Caki2 (cell line): ENCODE data around the gene OVCA2. TPM values are rescaled to one million over a fixed set of nuclear protein-coding genes. Genes with fewer than 3 reads are reported as not detected.

Source experiments
- DNase-seq: peaks from one replicate; pipeline ENCODE4 v3.0.0-alpha.2; 2015; ENCODE audit warnings: low read depth
- in situ Hi-C: cut with HindIII; loops from 2 replicates; pipeline ENCODE4 v1.10.0; 2016; ENCODE audit warnings: low sequenced_read_pairs, low pct_unique_long_range_greater_than_20kb, mixed read lengths
- total RNA-seq: library from RNA; depleted of rRNA; stranded (reverse); fragments of >200 nt; shearing (Covaris generic); gene quantifications from 2 replicates; pipeline ENCODE4 v1.2.3, GENCODE V29; 2014; ENCODE audit warnings: low replicate concordance

OVCA2 gene
- total RNA-seq, 1 experiment from 2014 or later, result 53.1 TPM

DNA sequence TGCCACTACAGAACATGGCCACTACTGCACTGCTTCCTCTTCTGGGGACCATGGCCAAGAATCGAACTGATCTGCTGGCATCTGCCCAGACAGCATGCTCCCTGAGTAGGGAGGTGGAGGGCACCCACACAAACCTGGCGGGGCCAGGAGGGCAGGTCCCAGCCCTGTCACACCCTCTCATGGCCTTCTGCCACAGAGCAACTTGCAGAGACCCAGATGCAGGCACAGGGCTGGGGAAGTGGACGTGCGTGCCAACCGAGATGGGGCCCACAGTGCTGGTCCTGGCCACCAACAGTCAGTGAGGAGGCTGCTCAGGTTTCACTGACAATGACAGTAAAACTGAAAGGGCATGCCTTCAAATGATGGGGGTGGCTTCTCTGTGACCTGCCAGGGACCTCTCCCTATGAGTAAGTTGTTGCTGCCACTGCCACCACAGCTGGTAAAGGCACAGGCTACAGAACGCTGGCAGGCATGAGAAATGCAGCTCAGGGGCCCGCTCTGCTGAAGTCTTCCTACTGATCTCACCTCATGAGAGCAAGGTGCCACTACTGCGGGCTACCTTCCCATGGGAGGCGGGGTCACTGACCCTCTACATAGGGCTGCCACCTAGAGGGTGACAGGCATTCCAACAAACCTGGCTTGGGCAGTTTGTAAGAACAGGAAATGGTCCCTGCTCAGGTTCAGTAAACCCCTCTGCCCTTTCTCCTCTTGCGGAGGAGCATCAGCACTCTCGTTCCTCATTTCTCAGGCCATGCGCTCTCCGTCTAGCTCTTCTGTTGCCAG, 28.6 kb downstream of the OVCA2 start:
- in situ Hi-C loops, result no loop called here
- DNase-seq, result no peak

DNA sequence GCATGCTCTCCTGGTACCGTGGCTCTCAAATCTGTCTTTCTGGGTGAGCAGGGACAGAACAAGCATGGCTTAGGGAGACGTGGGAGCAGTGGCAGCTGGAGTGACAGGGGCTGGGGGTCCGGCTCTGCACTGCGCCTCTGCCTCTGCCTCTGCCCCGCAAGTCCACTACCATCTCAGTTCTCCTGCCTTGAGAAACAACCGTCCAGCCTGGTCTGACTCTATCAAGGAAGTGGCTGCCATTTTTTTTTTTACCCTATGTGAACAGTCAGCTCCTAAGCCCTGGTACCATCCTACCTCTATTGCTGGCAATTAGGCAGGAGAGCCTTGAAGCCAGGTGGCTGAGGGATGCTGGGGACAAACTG, 29.2 kb downstream of the OVCA2 start:
- in situ Hi-C loops, result no loop called here
- DNase-seq, result no peak

GRCh38 chr17:2071455-2072281, 29.8 kb downstream of the OVCA2 start:
- DNase-seq, result no peak
- in situ Hi-C loops, result no loop called here

- in situ Hi-C loops, result no loop called here
- DNase-seq, result no peak
These were observed 33.1 kb downstream of the OVCA2 start for GRCh38 chr17:2074919-2075318.

- in situ Hi-C loops, result no loop called here
- DNase-seq, result no peak
These were observed 33.7 kb downstream of the OVCA2 start for GRCh38 chr17:2075336-2076086.

GRCh38 chr17:2076087-2076984, 34.5 kb downstream of the OVCA2 start:
- no peak for DNase-seq
- in situ Hi-C loops, result no loop called here

- in situ Hi-C loops, result no loop called here
- DNase-seq, result no peak
These were observed 35.2 kb downstream of the OVCA2 start for GRCh38 chr17:2077040-2077439.

GRCh38 chr17:2081564-2081963, 39.7 kb downstream of the OVCA2 start:
- in situ Hi-C loops, result no loop called here

GRCh38 chr17:2082003-2082781, 40.4 kb downstream of the OVCA2 start:
- no peak for DNase-seq
- in situ Hi-C loops, result no loop called here

More at GRCh38 chr17:2081564-2081963, 39.7 kb downstream of the OVCA2 start:
- DNase-seq, result no peak

- peak; percentile 44 for DNase-seq
- in situ Hi-C loops, result no loop called here
These were observed 41.8 kb downstream of the OVCA2 start for GRCh38 chr17:2083613-2084035.

- DNase-seq, result peak; percentile 35
- in situ Hi-C loops, result no loop called here
These were observed 42.4 kb downstream of the OVCA2 start for GRCh38 chr17:2084036-2084765.

- no peak for DNase-seq
- in situ Hi-C loops, result no loop called here
These were observed 43.2 kb downstream of the OVCA2 start for GRCh38 chr17:2084766-2085647.

DNA sequence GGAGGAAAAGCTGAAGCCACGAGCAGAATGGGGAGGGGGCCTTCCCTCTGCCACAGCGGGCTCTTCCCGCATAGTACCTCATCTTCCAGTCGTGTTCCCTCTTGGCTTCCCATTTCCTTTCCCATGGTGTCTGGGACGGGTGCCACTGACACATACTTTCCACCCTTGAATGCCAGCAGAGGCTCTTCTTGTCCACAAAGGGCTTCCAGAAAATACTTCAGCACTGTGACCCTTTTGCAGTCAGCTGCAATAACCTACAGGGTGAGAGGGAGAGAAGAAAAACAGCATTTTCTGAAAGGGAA, 43.8 kb downstream of the OVCA2 start:
- in situ Hi-C loops, result no loop called here
- no peak for DNase-seq

GRCh38 chr17:2086306-2086705, 44.5 kb downstream of the OVCA2 start:
- in situ Hi-C loops, result no loop called here
- DNase-seq, result no peak

DNA sequence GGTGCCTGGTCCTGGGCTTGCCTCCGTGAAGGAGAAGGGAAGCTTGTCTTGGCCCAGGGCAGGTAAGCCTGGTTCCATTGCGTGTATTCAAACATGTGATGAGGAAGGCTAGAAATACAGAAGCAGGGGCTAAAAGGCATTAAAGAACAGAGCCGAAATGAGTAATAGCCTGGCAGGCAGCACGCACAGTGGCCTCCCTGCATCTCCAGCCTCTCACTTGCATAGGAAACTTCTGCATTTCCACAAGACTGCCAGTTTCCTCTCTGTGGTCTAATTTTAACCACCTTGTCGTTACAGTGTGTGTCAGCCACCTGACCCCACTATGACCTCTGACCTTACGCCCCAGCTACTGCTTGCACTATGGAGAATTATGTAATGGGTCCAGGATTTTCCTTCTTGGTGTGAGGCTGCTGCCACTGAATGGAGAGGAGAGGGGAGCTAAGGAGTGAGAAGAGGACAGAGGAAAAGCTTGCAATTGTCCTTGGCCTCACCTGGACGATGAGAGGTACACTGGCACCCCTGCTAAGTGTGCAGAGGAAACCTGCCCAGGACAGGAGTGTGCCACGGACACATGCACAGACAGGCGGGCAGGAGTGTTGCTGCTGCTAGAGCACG, 45.9 kb downstream of the OVCA2 start:
- in situ Hi-C loops, result no loop called here
- no peak for DNase-seq

GRCh38 chr17:2089021-2089422, 47.2 kb downstream of the OVCA2 start:
- in situ Hi-C loops, result no loop called here
- DNase-seq, result no peak
